HG03378 (cell line): ENCODE measurements around the gene CYP26B1.

Experiments
- ATAC-seq: cut with Tn5 transposase; IDR thresholded peaks from one replicate; pipeline ENCODE4 v1.9.1; 2021; ENCODE audit warnings: mild to moderate bottlenecking, moderate library complexity; ENCODE audit not compliant: unreplicated experiment

CYP26B1 gene

GRCh38 chr2:72141881-72142451 is 5.7 kb downstream of the CYP26B1 start:
- no peak for ATAC-seq

GRCh38 chr2:72141032-72141645 is 6.5 kb downstream of the CYP26B1 start:
- no peak for ATAC-seq

GRCh38 chr2:72140621-72140960 is 7.1 kb downstream of the CYP26B1 start:
- no peak for ATAC-seq

GRCh38 chr2:72139874-72140620 is 7.6 kb downstream of the CYP26B1 start:
- no peak for ATAC-seq

GRCh38 chr2:72139471-72139873 is 8.2 kb downstream of the CYP26B1 start:
- no peak for ATAC-seq

- ATAC-seq: no peak
Measured at GRCh38 chr2:72138921-72139381, 8.7 kb downstream of the CYP26B1 start.

GRCh38 chr2:72138011-72138881 is 9.4 kb downstream of the CYP26B1 start:
- ATAC-seq: no peak

- ATAC-seq: peak; percentile 85
Measured at GRCh38 chr2:72137498-72138010, 10.1 kb downstream of the CYP26B1 start.

GRCh38 chr2:72136933-72137497 is 10.6 kb downstream of the CYP26B1 start:
- ATAC-seq: peak; percentile 24

- ATAC-seq: no peak
Measured at GRCh38 chr2:72136331-72136730, 11.3 kb downstream of the CYP26B1 start.

GRCh38 chr2:72135921-72136320 is 11.7 kb downstream of the CYP26B1 start:
- no peak for ATAC-seq

GRCh38 chr2:72134997-72135800 is 12.5 kb downstream of the CYP26B1 start:
- ATAC-seq: no peak

- no peak for ATAC-seq
Measured at GRCh38 chr2:72134408-72134996, 13.2 kb downstream of the CYP26B1 start.

- ATAC-seq: no peak
Measured at GRCh38 chr2:72133721-72134407, 13.8 kb downstream of the CYP26B1 start.

GRCh38 chr2:72132981-72133720 is 14.5 kb downstream of the CYP26B1 start:
- ATAC-seq: no peak

GRCh38 chr2:72131916-72132841 is 15.5 kb downstream of the CYP26B1 start:
- no peak for ATAC-seq

- ATAC-seq: no peak
Measured at GRCh38 chr2:72131371-72131891, 16.2 kb downstream of the CYP26B1 start.
